Ishikawa (cell line): ENCODE measurements around the gene CROCC2.

ENCODE experiments used
- CEBPB ChIP-seq: IDR thresholded peaks from 2 replicates; pipeline ENCODE4 v1.6.1; 2012
- NFIC ChIP-seq: IDR thresholded peaks from 2 replicates; pipeline ENCODE4 v1.6.1; 2012
- RAD21 ChIP-seq: IDR thresholded peaks from 2 replicates; pipeline ENCODE4 v1.6.1; 2012; ENCODE audit warnings: low read depth
- TAF1 ChIP-seq: IDR thresholded peaks from 2 replicates; pipeline ENCODE4 v1.6.1; 2012; ENCODE audit warnings: low read depth, mild to moderate bottlenecking

DNA sequence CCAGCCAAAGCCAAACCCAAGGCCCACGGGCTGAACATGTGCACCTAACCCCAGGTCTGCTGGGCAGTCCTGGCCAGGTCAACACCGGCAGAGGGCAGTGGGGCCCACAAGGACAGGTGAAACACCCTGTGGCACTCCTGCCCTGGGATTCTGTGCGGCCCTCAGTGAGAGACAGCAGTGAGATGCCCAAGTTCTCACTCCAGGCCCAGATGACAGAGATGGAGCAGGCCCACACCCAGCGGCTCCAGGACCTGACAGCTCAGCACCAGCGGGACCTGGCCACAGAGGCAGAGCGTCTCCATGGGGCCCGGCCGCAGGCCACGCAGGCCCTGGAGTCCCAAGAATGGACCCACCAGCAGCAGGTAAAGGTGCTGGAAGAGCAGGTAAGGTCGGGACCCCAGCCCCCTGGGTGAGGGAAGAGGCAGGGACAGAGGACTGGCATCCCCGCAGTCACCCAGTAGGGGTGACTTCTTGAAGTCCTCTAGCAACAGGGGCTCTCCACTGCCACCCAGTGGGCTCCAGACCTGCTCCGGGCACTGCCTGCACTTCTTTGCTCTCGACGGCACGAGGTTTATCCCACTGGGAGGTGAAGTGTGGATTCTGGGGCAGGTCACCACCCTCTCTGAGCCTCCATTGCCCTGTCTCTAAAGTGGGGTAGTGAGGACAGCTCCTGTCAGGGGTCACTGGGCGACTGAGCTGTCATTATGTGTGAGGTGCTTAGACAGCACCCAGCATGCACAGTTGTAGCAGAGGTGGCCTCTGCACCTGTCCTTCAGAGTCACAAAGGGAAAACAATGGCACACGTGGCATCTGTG is 83.5 kb downstream of the CROCC2 start:
- no peak for TF ChIP-seq NFIC
- no peak for TF ChIP-seq TAF1
- TF ChIP-seq CEBPB: no peak
- peak; percentile 71 for TF ChIP-seq RAD21
